HepG2 (cell line): Measurements from ENCODE around the gene SLC36A1. TPM values are rescaled to one million over a fixed set of nuclear protein-coding genes. Genes with fewer than 3 reads are reported as not detected.
A peak's percentile ranks its signal among the peaks of the same experiment; 100 is the strongest.

ENCODE experiments used
- DR1 ChIP-seq: sonication (generic); formaldehyde crosslinking; IDR thresholded peaks from 2 replicates; pipeline ENCODE4 v1.8.0; 2021; ENCODE audit warnings: mild to moderate bottlenecking, missing genetic modification reagents, inconsistent platforms
- FOXC1 ChIP-seq: sonication (generic); formaldehyde crosslinking; IDR thresholded peaks from 2 replicates; pipeline ENCODE4 v1.8.0; 2022; ENCODE audit warnings: mild to moderate bottlenecking, missing genetic modification reagents, borderline replicate concordance
- HNRNPK ChIP-seq: fragments of 200-400 bp; formaldehyde crosslinking; IDR thresholded peaks from 2 replicates; pipeline ENCODE4 v1.6.1; 2018; ENCODE audit warnings: low read length, low read depth, moderate library complexity, mild to moderate bottlenecking; ENCODE audit not compliant: poor library complexity, severe bottlenecking
- MYC ChIP-seq: sonication (generic); formaldehyde crosslinking; IDR thresholded peaks from 2 replicates; pipeline ENCODE4 v1.9.0; 2021; ENCODE audit warnings: missing genetic modification reagents, borderline replicate concordance
- NBN ChIP-seq: fragments of 450-650 bp; conservative IDR thresholded peaks from 2 replicates; pipeline ENCODE4 v1.6.1; 2017
- PITX1 ChIP-seq: sonication (generic); formaldehyde crosslinking; IDR thresholded peaks from 2 replicates; pipeline ENCODE4 v1.5.1; 2020; ENCODE audit warnings: mild to moderate bottlenecking, missing genetic modification reagents
- SALL1 ChIP-seq: sonication (generic); formaldehyde crosslinking; IDR thresholded peaks from 2 replicates; pipeline ENCODE4 v1.8.0; 2022; ENCODE audit warnings: mild to moderate bottlenecking, missing genetic modification reagents
- polyA plus RNA-seq, 8 experiments: library from polyadenylated mRNA; depleted of rRNA in 3 of 8; stranded (reverse) in 7 of 8; unstranded in 1 of 8; fragments of >200 nt; fragmentation: Illumina TruSeq in 4 of 8; extraction: Trizol in 4 of 8; gene quantifications; 2 replicates each; pipeline versions ENCODE4 v1.2.1 to v1.2.3, GENCODE V29; 2011 to 2016; ENCODE audit warnings: low read depth in 4 of 8, missing spikeins in 1 of 8, mixed read lengths in 1 of 8; ENCODE audit not compliant: insufficient read depth in 1 of 8
- total RNA-seq, 5 experiments: library from RNA; depleted of rRNA; stranded (reverse); fragments of >200 nt; fragmentation: Illumina TruSeq; extraction: Trizol; gene quantifications; 2 replicates each; pipeline ENCODE4 v1.2.3, GENCODE V29; 2016; ENCODE audit warnings: low read depth in 1 of 5
- TF ChIP-seq, protein P1 (sequence below): sonication (generic); formaldehyde crosslinking; IDR thresholded peaks from 2 replicates; pipeline ENCODE4 v1.9.0; 2021; ENCODE audit warnings: missing genetic modification reagents, borderline replicate concordance
- TF ChIP-seq, protein P2 (sequence below), 2 experiments: IDR thresholded peaks; 2 replicates each; pipeline ENCODE4 v1.6.1; 2011 to 2012; ENCODE audit warnings: low read length in 2 of 2, borderline replicate concordance in 1 of 2, low read depth in 1 of 2, mild to moderate bottlenecking in 1 of 2, moderate library complexity in 1 of 2
- TF ChIP-seq, protein P3 (sequence below): sonication (generic); formaldehyde crosslinking; IDR thresholded peaks from 2 replicates; pipeline ENCODE4 v1.5.1; 2020; ENCODE audit warnings: missing genetic modification reagents, mild to moderate bottlenecking, borderline replicate concordance

Gene SLC36A1
- total and polyA plus RNA-seq, 2 of the 13 experiments (the other 11 are each of a cell fraction or from before 2014, with no cell fraction given) = 8.0 to 8.9 TPM

DNA sequence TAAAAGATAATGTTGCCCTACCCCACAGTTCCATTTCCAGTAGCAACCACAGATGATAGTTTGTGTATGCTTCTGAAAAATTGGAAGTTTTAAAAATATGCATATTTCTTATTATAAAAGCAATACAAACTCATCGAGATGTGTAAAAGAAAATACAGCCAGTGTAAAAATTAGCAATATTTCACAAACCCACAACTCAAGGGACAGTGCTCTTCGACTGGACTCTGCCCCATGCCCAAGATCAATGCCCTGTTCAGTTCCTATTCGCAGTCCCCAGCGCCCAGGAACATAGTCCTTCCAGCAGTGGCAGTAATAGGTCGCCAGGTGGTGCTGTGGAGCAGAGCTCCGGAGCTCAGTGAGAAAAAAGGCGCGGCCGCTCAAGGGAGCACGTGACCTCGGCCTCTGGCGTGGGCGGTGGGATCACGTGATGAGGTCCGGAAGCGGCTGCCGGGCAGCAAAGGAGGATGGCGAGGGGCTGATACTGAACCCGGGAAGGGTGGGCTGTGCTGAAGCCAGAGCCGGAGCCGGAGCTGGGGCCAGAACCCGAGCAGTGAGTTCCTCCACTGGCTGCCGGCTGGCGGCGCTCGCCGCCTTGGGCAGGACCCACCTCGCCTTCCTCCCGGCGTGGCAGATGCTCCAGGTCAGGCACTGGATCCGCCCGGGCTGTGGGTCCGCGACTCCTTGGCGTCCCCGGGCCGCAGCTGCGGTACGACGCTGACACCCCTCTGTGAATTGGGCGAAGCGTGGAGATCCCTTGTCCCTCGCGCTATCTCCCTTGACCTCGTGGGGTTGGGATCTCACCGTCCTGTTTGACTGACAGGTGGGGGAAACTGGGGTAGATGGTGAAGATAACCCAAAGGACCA is at the start of gene SLC36A1 (continued):
- TF ChIP-seq, protein P1, sequence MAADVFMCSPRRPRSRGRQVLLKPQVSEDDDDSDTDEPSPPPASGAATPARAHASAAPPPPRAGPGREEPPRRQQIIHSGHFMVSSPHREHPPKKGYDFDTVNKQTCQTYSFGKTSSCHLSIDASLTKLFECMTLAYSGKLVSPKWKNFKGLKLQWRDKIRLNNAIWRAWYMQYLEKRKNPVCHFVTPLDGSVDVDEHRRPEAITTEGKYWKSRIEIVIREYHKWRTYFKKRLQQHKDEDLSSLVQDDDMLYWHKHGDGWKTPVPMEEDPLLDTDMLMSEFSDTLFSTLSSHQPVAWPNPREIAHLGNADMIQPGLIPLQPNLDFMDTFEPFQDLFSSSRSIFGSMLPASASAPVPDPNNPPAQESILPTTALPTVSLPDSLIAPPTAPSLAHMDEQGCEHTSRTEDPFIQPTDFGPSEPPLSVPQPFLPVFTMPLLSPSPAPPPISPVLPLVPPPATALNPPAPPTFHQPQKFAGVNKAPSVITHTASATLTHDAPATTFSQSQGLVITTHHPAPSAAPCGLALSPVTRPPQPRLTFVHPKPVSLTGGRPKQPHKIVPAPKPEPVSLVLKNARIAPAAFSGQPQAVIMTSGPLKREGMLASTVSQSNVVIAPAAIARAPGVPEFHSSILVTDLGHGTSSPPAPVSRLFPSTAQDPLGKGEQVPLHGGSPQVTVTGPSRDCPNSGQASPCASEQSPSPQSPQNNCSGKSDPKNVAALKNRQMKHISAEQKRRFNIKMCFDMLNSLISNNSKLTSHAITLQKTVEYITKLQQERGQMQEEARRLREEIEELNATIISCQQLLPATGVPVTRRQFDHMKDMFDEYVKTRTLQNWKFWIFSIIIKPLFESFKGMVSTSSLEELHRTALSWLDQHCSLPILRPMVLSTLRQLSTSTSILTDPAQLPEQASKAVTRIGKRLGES (CRISPR knock-in tag) = no peak
- no peak for TF ChIP-seq NBN
- TF ChIP-seq, protein P2, sequence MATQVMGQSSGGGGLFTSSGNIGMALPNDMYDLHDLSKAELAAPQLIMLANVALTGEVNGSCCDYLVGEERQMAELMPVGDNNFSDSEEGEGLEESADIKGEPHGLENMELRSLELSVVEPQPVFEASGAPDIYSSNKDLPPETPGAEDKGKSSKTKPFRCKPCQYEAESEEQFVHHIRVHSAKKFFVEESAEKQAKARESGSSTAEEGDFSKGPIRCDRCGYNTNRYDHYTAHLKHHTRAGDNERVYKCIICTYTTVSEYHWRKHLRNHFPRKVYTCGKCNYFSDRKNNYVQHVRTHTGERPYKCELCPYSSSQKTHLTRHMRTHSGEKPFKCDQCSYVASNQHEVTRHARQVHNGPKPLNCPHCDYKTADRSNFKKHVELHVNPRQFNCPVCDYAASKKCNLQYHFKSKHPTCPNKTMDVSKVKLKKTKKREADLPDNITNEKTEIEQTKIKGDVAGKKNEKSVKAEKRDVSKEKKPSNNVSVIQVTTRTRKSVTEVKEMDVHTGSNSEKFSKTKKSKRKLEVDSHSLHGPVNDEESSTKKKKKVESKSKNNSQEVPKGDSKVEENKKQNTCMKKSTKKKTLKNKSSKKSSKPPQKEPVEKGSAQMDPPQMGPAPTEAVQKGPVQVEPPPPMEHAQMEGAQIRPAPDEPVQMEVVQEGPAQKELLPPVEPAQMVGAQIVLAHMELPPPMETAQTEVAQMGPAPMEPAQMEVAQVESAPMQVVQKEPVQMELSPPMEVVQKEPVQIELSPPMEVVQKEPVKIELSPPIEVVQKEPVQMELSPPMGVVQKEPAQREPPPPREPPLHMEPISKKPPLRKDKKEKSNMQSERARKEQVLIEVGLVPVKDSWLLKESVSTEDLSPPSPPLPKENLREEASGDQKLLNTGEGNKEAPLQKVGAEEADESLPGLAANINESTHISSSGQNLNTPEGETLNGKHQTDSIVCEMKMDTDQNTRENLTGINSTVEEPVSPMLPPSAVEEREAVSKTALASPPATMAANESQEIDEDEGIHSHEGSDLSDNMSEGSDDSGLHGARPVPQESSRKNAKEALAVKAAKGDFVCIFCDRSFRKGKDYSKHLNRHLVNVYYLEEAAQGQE (IDR thresholded peaks at IDR 0.05; ENCODE audit: borderline replicate concordance in 1 of 2, low read depth in 1 of 2, low read length in 2 of 2) = no peak
- no peak; the same call in 1 of the 2 replicates for TF ChIP-seq PITX1 (CRISPR knock-in tag)
- TF ChIP-seq, protein P3, sequence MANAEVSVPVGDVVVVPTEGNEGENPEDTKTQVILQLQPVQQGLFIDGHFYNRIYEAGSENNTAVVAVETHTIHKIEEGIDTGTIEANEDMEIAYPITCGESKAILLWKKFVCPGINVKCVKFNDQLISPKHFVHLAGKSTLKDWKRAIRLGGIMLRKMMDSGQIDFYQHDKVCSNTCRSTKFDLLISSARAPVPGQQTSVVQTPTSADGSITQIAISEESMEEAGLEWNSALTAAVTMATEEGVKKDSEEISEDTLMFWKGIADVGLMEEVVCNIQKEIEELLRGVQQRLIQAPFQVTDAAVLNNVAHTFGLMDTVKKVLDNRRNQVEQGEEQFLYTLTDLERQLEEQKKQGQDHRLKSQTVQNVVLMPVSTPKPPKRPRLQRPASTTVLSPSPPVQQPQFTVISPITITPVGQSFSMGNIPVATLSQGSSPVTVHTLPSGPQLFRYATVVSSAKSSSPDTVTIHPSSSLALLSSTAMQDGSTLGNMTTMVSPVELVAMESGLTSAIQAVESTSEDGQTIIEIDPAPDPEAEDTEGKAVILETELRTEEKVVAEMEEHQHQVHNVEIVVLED = peak; percentile 70; the same call in 1 of the 2 replicates
- TF ChIP-seq MYC (CRISPR knock-in tag) = peak; percentile 88; the same call in 1 of the 2 replicates
- no peak for TF ChIP-seq DR1 (CRISPR knock-in tag)
- peak; percentile 35; the same call in 1 of the 2 replicates for TF ChIP-seq FOXC1 (CRISPR knock-in tag)
- TF ChIP-seq SALL1 (CRISPR knock-in tag) = peak; percentile 95
- TF ChIP-seq HNRNPK = no peak
